PC-3 (cell line): Measurements from ENCODE around the gene CCT3.

Source experiments
- EZH2 ChIP-seq: fragments of 300-600 bp; sonication (generic); IDR thresholded peaks from one replicate; pipeline ENCODE4 v1.6.1; 2017; ENCODE audit warnings: antibody characterized with exemption, mild to moderate bottlenecking, low read length; ENCODE audit not compliant: unreplicated experiment
- TF ChIP-seq, protein P1 (sequence below): fragments of 300-600 bp; sonication (generic); conservative IDR thresholded peaks from 2 replicates; pipeline ENCODE4 v1.5.1; 2017; ENCODE audit warnings: antibody characterized with exemption, low read depth, mild to moderate bottlenecking, low read length

DNA sequence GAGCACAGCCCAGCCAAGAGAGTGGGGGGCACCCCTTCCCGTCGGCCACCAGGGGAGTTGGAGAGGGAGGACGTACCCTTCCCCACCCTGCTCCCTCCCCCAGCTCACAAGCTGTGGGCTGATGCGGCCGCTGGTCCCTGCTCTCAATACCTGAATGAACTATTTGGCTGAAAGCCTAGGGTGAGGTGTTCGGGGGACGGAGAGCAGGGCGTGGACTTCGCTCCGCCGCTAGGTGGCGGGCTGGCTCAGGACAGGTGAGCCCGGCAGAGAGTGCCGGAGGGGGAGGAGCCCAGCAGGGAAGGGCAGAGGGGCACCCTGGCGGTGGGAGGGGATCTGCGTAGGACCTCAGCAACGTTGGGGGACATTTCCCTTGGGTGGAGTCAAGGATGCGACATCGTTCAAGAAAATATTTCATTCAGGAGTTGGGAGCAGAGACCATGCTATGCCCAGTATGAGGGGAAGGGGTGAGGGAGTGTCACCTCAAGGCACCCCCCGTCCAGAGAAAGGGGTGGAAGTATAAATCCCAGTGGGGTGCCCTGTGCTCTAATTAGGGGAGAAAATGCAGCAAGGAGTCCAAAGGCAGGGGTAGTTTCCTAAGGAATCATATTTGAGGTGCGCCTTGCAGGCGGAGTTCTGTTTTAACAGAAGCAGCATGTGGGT lies 18.9 kb upstream of the CCT3 start:
- TF ChIP-seq, protein P1, sequence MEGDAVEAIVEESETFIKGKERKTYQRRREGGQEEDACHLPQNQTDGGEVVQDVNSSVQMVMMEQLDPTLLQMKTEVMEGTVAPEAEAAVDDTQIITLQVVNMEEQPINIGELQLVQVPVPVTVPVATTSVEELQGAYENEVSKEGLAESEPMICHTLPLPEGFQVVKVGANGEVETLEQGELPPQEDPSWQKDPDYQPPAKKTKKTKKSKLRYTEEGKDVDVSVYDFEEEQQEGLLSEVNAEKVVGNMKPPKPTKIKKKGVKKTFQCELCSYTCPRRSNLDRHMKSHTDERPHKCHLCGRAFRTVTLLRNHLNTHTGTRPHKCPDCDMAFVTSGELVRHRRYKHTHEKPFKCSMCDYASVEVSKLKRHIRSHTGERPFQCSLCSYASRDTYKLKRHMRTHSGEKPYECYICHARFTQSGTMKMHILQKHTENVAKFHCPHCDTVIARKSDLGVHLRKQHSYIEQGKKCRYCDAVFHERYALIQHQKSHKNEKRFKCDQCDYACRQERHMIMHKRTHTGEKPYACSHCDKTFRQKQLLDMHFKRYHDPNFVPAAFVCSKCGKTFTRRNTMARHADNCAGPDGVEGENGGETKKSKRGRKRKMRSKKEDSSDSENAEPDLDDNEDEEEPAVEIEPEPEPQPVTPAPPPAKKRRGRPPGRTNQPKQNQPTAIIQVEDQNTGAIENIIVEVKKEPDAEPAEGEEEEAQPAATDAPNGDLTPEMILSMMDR = peak; percentile 99
- TF ChIP-seq EZH2 = no peak
